B cell (primary cell): ENCODE results near the gene GNA15. TPM values are rescaled to one million over a fixed set of nuclear protein-coding genes. Genes with fewer than 3 reads are reported as not detected.

Experiments used
- ATAC-seq: fragments of 200-7000 bp; cut with Tn5 transposase; one replicate; pipeline ENCODE4 v1.10.0; 2021; ENCODE audit warnings: low read depth, mild to moderate bottlenecking, moderate number of reproducible peaks, moderate library complexity
- CTCF ChIA-PET: fragments of 350-600 bp; sonication (Branson Sonifier 250); formaldehyde crosslinking; loops from one replicate; lab custom pipeline; 2021; ENCODE audit warnings: antibody characterized with exemption, inconsistent platforms; lab: Charles Lee
- POLR2A ChIA-PET: fragments of 350-600 bp; sonication (Branson Sonifier 250); formaldehyde crosslinking; loops from one replicate; lab custom pipeline; 2021; ENCODE audit warnings: antibody characterized with exemption; lab: Charles Lee
- DNase-seq: peaks from one replicate; pipeline ENCODE4 v3.0.0; 2013
- H2AFZ ChIP-seq: 2 replicates; pipeline ENCODE4 v1.6.1; 2012; ENCODE audit warnings: mild to moderate bottlenecking, low read depth, low read length; ENCODE audit not compliant: insufficient read depth, poor library complexity, severe bottlenecking
- H3K27ac ChIP-seq, 2 donors: 1 replicate in 1 of 2; 2 replicates in 1 of 2; pipeline ENCODE4 v1.5.1; 2012 to 2013; ENCODE audit warnings: low read length in 2 of 2, mild to moderate bottlenecking in 2 of 2, moderate library complexity in 1 of 2
- H3K27me3 ChIP-seq, 4 experiments: fragments of 200-600 bp in 1 of 4; sonication (generic) in 1 of 4; replicated peaks in 1 of 4; 1 replicate in 2 of 4; 2 replicates in 2 of 4; pipeline versions ENCODE4 v1.6.1 to v1.7.0; 2013 to 2016; ENCODE audit warnings: low read length in 3 of 4, mild to moderate bottlenecking in 2 of 4, mixed read lengths in 1 of 4, moderate library complexity in 1 of 4; ENCODE audit not compliant: insufficient read depth in 4 of 4, control insufficient read depth in 3 of 4; ENCODE audit errors: control extremely low read depth in 1 of 4
- H3K36me3 ChIP-seq, 2 experiments: replicated peaks in 1 of 2; 1 replicate in 1 of 2; 2 replicates in 1 of 2; pipeline versions ENCODE4 v1.6.1 to v1.7.1; 2013; ENCODE audit warnings: low read length in 1 of 2; ENCODE audit not compliant: insufficient read depth in 2 of 2, control insufficient read depth in 1 of 2; ENCODE audit errors: control extremely low read depth in 1 of 2, extremely low read depth in 1 of 2
- H3K4me1 ChIP-seq, 2 donors: fragments of 200-600 bp in 1 of 2; sonication (generic) in 1 of 2; 1 replicate in 1 of 2; 2 replicates in 1 of 2; pipeline versions ENCODE4 v1.5.1 to v1.6.1; 2013 to 2017; ENCODE audit warnings: low read length in 2 of 2; ENCODE audit not compliant: control insufficient read depth in 2 of 2, insufficient read depth in 2 of 2
- H3K4me2 ChIP-seq: replicated peaks from 2 replicates; pipeline ENCODE3; 2012; ENCODE audit warnings: mild to moderate bottlenecking, low read depth, low read length; ENCODE audit not compliant: poor library complexity, severe bottlenecking
- H3K4me3 ChIP-seq, 5 experiments: fragments of 200-600 bp in 1 of 5; sonication (generic) in 1 of 5; 1 replicate in 3 of 5; 2 replicates in 2 of 5; pipeline versions ENCODE4 v1.5.1 to v1.7.0; 2011 to 2016; ENCODE audit warnings: low read length in 4 of 5, mild to moderate bottlenecking in 4 of 5, low read depth in 2 of 5, control low read depth in 1 of 5, moderate library complexity in 1 of 5; ENCODE audit not compliant: insufficient read depth in 1 of 5; ENCODE audit errors: control extremely low read depth in 1 of 5, extremely low read depth in 1 of 5
- H3K79me2 ChIP-seq: fragments of 200-600 bp; sonication (generic); one replicate; pipeline ENCODE4 v1.6.0; 2016; ENCODE audit warnings: low read length; ENCODE audit not compliant: control insufficient read depth, insufficient read depth
- H3K9ac ChIP-seq: fragments of 200-600 bp; sonication (generic); 2 replicates; pipeline ENCODE4 v1.6.1; 2017; ENCODE audit warnings: mild to moderate bottlenecking, low read length, moderate library complexity
- H3K9me3 ChIP-seq, 3 donors: one replicate each; pipeline versions ENCODE4 v1.6.1 to v1.7.1; 2013; ENCODE audit warnings: low read length in 2 of 3; ENCODE audit not compliant: control insufficient read depth in 2 of 3, insufficient read depth in 1 of 3; ENCODE audit errors: control extremely low read depth in 1 of 3
- H4K20me1 ChIP-seq: 2 replicates; pipeline ENCODE4 v1.6.0; 2012; ENCODE audit warnings: mild to moderate bottlenecking, low read length; ENCODE audit not compliant: insufficient read depth, control insufficient read depth, poor library complexity, severe bottlenecking
- H3K27ac Mint-ChIP-seq: one replicate; pipeline ENCODE4 v1.8.0; 2021; ENCODE audit warnings: mixed read lengths
- H3K27me3 Mint-ChIP-seq: one replicate; pipeline ENCODE4 v1.8.0; 2021; ENCODE audit warnings: mixed read lengths
- H3K4me1 Mint-ChIP-seq: one replicate; pipeline ENCODE4 v1.8.0; 2021; ENCODE audit warnings: mixed read lengths
- H3K4me3 Mint-ChIP-seq: one replicate; pipeline ENCODE4 v1.8.0; 2021; ENCODE audit warnings: mixed read lengths
- H3K9me3 Mint-ChIP-seq: one replicate; pipeline ENCODE4 v1.8.0; 2022; ENCODE audit warnings: mixed read lengths; ENCODE audit not compliant: insufficient read depth
- CTCF ChIP-seq: fragments of 200-600 bp; IDR thresholded peaks from one replicate; pipeline ENCODE4 v1.8.0; 2022; ENCODE audit warnings: antibody characterized with exemption, mild to moderate bottlenecking
- EZH2 ChIP-seq: IDR thresholded peaks from 2 replicates; pipeline ENCODE4 v1.6.1; 2012; ENCODE audit warnings: borderline replicate concordance, low read depth, mild to moderate bottlenecking, moderate library complexity, low read length; ENCODE audit not compliant: insufficient read depth, poor library complexity, severe bottlenecking
- WGBS: methylation state at CpG from one replicate; pipeline ENCODE4 v1.1.5; 2013; ENCODE audit warnings: missing lambda C conversion rate; ENCODE audit not compliant: insufficient coverage; 5-methylcytosine and 5-hydroxymethylcytosine counted together
- intact Hi-C: fragments of 100-400 bp; cut with micrococcal nuclease; formaldehyde crosslinking; loops from one replicate; pipeline ENCODE4 v1.10.0; 2022
- polyA plus RNA-seq: library from polyadenylated mRNA; depleted of rRNA; stranded (reverse); fragments of >200 nt; gene quantifications from 2 replicates; pipeline ENCODE4 v1.2.3, GENCODE V29; 2012
- total RNA-seq, 2 donors: library from RNA; stranded (reverse); fragments of 120-200 nt in 1 of 2; gene quantifications; 1 replicate in 1 of 2; 2 replicates in 1 of 2; pipeline versions ENCODE4 v1.2.3 to v1.2.4, GENCODE V29; 2013 to 2022

The GNA15 gene
- total and polyA plus RNA-seq, 2 donors (not counting 1 experiment from before 2014, with no cell fraction given), result 0.37 to 0.52 TPM

DNA sequence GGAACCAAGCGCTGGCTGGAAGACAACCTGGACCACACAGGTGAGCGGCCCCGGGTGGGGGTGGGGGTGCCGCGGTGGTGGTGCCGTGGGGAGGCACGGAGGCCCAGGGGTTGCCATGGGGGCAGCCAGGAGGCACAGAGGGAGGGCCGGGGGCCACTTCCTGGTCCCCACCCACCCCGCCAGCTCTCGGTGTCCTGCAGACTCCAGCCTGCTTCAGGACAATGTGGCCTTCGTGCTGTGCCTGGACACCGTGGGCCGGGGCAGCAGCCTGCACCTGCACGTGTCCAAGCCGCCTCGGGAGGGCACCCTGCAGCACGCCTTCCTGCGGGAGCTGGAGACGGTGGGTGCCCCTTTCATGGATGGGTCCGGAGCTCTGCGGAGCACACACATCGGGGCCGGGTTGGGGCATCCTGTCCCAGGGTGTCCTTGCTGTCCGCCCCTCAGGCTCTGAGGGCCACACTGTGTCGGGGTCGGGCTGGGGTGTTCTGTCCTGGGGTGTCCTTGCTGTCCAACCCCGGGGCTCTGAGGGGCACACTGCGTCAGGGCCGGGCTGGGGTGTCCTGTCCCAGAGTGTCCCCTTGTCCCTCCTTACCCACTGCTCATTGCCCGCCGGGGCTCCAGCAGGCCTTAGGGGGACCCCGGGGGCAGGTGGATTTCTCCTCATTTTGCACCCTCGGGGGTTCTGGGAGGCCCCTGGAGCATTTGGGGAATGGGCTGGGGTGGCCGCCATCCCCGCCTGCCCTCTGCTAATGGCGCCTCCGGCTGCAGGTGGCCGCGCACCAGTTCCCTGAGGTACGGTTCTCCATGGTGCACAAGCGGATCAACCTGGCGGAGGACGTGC is 68.2 kb downstream of the GNA15 start:
- no peaks in the 10 kb centered on the region for H3K27me3 ChIP-seq
- H4K20me1 ChIP-seq, result no peaks in the 10 kb centered on the region
- H3K9ac ChIP-seq, result no peak overlapping the region
- no peak overlapping the region for H3K4me3 Mint-ChIP-seq
- no peaks in the 10 kb centered on the region for H3K79me2 ChIP-seq
- H3K9me3 Mint-ChIP-seq, result no peaks in the 10 kb centered on the region
- DNase-seq (no peak), ATAC-seq (no peak)
- no peak overlapping the region for H3K4me3 ChIP-seq
- POLR2A ChIA-PET, result interaction anchor here (0.5 kb wide), 1 partner anchor 21 kb away, joined by 8 read pairs; no protein-coding TSS in a partner anchor
- 97% methylated on average over 43 of the region's 43 CpGs for WGBS
- H3K9me3 ChIP-seq, result no peaks in the 10 kb centered on the region
- H2AFZ ChIP-seq, result no peak overlapping the region
- H3K27ac Mint-ChIP-seq, result no peak overlapping the region
- H3K4me1 ChIP-seq, result no peaks in the 10 kb centered on the region
- TF ChIP-seq EZH2, result no peak
- TF ChIP-seq CTCF, result no peak
- intact Hi-C loops, result no loop called here
- H3K36me3 ChIP-seq, result peaks cover 0 to 47% of the 10 kb centered on the region in 2 experiments
- no peaks in the 10 kb centered on the region for H3K4me1 Mint-ChIP-seq
- H3K27ac ChIP-seq, result no peak overlapping the region
- no peaks in the 10 kb centered on the region for H3K27me3 Mint-ChIP-seq
- CTCF ChIA-PET, result no interaction called here
- H3K4me2 ChIP-seq, result no peak overlapping the region

DNA sequence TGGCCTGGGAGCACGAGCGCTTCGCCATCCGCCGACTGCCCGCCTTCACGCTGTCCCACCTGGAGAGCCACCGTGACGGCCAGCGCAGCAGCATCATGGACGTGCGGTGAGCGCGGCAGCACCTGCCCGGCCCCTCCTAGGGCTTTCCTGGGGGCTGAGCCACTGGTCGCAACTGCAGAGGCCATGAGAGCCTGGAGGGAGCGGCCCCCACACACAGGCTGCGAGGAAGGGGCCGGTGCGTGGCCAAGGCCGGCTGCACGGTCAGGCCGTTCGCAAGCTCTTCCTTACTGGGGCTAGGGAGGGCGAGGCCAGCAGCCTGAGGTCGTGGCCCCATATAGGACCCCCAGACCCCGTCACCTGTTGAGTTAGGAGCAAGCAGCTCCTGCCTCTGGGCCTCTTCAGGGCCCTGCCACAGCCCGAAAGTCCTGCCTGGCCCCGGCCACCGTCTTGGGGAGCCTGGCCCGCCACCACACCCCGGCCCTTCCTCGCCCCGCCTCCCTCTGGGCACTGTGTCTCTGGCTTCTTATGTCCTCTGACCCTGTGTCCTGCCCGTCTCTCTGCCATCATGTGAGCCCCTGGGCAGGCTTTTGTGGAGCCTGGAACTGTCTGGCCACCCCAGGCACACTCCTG is 68.9 kb downstream of the GNA15 start:
- no peak overlapping the region for H3K4me3 ChIP-seq
- ChIA-PET POLR2A (no interaction called here), CTCF (no interaction called here)
- Mint-ChIP-seq H3K9me3 (no peaks in the 10 kb centered on the region), H3K4me1 (no peaks in the 10 kb centered on the region), H3K27ac (no peak overlapping the region), H3K4me3 (no peak overlapping the region), H3K27me3 (no peaks in the 10 kb centered on the region)
- no peak overlapping the region for H3K27ac ChIP-seq
- H3K36me3 ChIP-seq, result peaks cover 0 to 47% of the 10 kb centered on the region in 2 experiments
- WGBS, result 96% methylated on average over 35 of the region's 35 CpGs
- H3K9me3 ChIP-seq, result no peaks in the 10 kb centered on the region
- H4K20me1 ChIP-seq, result no peaks in the 10 kb centered on the region
- DNase-seq, result no peak
- ATAC-seq, result no peak
- H3K4me2 ChIP-seq, result no peak overlapping the region
- H3K79me2 ChIP-seq, result no peaks in the 10 kb centered on the region
- no peaks in the 10 kb centered on the region for H3K27me3 ChIP-seq
- no peaks in the 10 kb centered on the region for H3K4me1 ChIP-seq
- intact Hi-C loops, result no loop called here
- no peak for TF ChIP-seq CTCF
- no peak for TF ChIP-seq EZH2
- no peak overlapping the region for H3K9ac ChIP-seq
- no peak overlapping the region for H2AFZ ChIP-seq
